Prostate gland (tissue), 2 donors: ENCODE measurements around the gene LZTS2. TPM values are rescaled to one million over a fixed set of nuclear protein-coding genes. Genes with fewer than 3 reads are reported as not detected.

Experiments used
- DNase-seq: peaks from one replicate; pipeline ENCODE4 v3.0.0-alpha.2; 2019; ENCODE audit warnings: low spot score
- H3K27ac ChIP-seq, 2 donors: fragments of 200-600 bp; sonication (generic); 2 replicates each; pipeline ENCODE4 v1.5.1; 2017 to 2019
- H3K27me3 ChIP-seq: fragments of 200-600 bp; sonication (generic); replicated peaks from 2 replicates; pipeline ENCODE4 v1.5.1; 2019; ENCODE audit not compliant: insufficient read depth
- H3K36me3 ChIP-seq, 2 donors: fragments of 200-600 bp; sonication (generic); 1 replicate in 1 of 2; 2 replicates in 1 of 2; pipeline versions ENCODE4 v1.5.1 to v1.8.1; 2017 to 2019
- H3K4me1 ChIP-seq: fragments of 200-600 bp; sonication (generic); replicated peaks from 2 replicates; pipeline ENCODE4 v1.5.1; 2019
- H3K4me3 ChIP-seq, 2 donors: fragments of 200-600 bp; sonication (generic); 2 replicates each; pipeline ENCODE4 v1.5.1; 2017 to 2019
- H3K9me3 ChIP-seq: fragments of 200-600 bp; sonication (generic); 2 replicates; pipeline ENCODE4 v1.5.1; 2017
- POLR2A ChIP-seq: fragments of 450-650 bp; IDR thresholded peaks from one replicate; pipeline ENCODE4 v1.6.1; 2016; ENCODE audit warnings: antibody characterized with exemption, mild to moderate bottlenecking
- POLR2AphosphoS5 ChIP-seq: sonication (generic); formaldehyde crosslinking; IDR thresholded peaks from one replicate; pipeline ENCODE4 v1.6.1; 2017; ENCODE audit warnings: antibody characterized with exemption
- WGBS: methylation state at CpG from one replicate; pipeline ENCODE4 v1.1.5; 2018; 5-methylcytosine and 5-hydroxymethylcytosine counted together
- intact Hi-C: fragments of 100-400 bp; cut with DNase I; formaldehyde crosslinking; loops from one replicate; pipeline ENCODE4 v1.14.2; 2022
- total RNA-seq, 2 donors: library from RNA; depleted of rRNA; stranded (reverse); fragments of >200 nt; gene quantifications; one replicate each; pipeline ENCODE4 v1.1.0, GENCODE V29; 2016
- TF ChIP-seq, protein P1 (sequence below), 4 experiments: fragments of 200-600 bp in 2 of 4; fragments of 450-650 bp in 2 of 4; sonication (generic) in 2 of 4; IDR thresholded peaks; 1 replicate in 3 of 4; 2 replicates in 1 of 4; pipeline ENCODE4 v1.5.1; 2016 to 2019; ENCODE audit warnings: antibody characterized with exemption in 4 of 4, mild to moderate bottlenecking in 2 of 4, moderate library complexity in 2 of 4

The LZTS2 gene
- total RNA-seq, 2 donors from 2014 or later: 108 to 189 TPM

DNA sequence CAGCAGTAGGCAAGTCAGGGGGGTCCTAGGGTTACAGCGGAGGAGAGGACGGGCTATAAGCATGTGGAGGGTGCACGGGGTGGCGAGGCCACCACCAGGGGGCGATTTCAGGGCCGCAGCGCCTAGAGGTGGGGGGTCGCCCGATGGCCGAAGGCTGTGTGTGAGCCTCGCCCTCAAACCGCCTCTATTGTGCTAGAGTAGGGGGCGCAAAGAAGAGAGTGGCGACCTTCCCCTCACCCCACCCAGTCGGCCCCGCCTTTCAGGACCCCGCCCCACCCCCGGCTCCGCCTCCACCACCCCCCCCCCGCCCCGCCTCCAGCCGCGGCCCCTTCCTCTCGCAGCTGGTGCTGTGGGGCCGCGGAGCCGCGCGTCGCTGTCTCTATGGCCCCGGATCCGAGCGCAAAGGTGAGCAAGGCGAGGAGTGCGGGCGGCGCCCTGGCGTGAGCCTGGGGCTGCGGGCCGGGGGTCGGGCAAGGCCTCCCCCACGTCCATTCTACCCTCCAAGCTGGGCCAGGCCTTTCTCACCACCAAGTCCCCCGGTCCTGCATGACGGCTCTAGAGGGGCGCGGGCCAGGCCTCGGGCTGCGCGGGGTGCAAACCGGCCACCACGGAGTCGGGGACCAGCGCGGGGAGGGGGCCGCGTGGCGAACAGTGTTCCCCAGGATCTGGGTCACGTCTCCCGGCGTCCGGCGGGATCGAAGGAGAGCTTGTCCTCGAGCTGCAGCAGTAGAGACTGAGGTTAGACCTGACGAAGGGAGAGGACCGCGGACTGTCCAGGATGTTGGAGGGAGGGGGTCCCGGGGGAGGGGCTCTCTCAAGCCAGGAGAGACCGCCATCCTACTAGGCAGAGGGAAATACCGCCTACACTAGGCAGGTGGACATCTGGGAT is 30.2 kb upstream of the LZTS2 start, which contains the start of gene SEMA4G:
Gene SEMA4G (plus strand): TSS at position 318 of the 889 bp plus-strand sequence. CDS start 3,409 bp downstream, outside the sequence.
- Histone ChIP-seq H3K27ac (peak within 1 kb of the TSS; percentile 58 to 69), H3K27me3 (no peaks in the 10 kb centered on the region), H3K4me3 (peak within 1 kb of the TSS; percentile 66 to 71), H3K36me3 (peaks cover 0 to 7% of the 10 kb centered on the region in 2 donors), H3K4me1 (peaks cover 13% of the 10 kb centered on the region), H3K9me3 (no peaks in the 10 kb centered on the region)
- 2% methylated on average over 66 of the region's 70 CpGs for WGBS
- TF ChIP-seq, protein P1, sequence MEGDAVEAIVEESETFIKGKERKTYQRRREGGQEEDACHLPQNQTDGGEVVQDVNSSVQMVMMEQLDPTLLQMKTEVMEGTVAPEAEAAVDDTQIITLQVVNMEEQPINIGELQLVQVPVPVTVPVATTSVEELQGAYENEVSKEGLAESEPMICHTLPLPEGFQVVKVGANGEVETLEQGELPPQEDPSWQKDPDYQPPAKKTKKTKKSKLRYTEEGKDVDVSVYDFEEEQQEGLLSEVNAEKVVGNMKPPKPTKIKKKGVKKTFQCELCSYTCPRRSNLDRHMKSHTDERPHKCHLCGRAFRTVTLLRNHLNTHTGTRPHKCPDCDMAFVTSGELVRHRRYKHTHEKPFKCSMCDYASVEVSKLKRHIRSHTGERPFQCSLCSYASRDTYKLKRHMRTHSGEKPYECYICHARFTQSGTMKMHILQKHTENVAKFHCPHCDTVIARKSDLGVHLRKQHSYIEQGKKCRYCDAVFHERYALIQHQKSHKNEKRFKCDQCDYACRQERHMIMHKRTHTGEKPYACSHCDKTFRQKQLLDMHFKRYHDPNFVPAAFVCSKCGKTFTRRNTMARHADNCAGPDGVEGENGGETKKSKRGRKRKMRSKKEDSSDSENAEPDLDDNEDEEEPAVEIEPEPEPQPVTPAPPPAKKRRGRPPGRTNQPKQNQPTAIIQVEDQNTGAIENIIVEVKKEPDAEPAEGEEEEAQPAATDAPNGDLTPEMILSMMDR (IDR thresholded peaks at IDR 0.05): peak; percentile 23 to 58 (median 52)
- no peak for TF ChIP-seq POLR2A
- peak; percentile 34 for DNase-seq
- intact Hi-C loops: no loop called here

DNA sequence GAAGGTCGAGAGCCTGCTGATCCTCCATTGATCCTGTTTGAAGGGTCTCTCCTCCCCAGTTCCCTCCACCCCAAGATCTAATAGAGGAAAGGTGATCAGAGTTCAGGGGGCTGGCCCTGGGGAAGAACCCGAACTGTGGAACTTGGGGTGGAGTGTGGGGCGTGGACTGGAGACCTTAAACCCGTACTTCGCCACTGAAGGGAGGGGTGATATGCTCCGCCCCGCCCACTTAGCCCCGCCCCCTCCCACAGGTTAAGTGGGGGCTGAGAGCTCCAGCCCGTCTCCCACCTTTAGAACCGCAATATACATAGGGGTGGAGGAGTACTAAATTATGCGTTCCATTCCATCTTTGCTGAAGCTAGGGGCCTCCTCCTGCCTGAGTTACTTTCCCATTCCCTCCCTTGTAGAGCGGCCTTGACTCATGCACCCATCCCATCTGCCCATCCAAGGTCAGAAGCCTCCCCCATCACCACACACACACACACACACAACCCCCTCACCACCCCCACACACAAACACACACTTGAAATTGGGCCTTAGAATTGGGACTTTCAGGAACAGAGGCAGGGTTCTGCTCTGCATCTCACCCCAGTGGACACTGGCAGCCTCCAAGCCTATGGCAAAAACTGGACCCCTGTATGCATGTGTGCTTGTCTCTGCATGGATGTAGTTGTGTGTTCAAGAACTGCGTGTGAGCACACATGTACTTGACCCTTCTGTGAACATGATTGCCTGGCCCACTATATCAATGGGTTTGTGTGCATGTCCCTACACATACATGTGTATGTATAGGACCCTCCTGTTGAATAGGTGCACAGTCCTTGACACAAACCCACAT is 29.3 kb upstream of the LZTS2 start:
- peaks cover 0 to 7% of the 10 kb centered on the region in 2 donors for H3K36me3 ChIP-seq
- DNase-seq: peak; percentile 46
- H3K4me3 ChIP-seq: peak overlapping the region; percentile 66 to 71
- no peaks in the 10 kb centered on the region for H3K9me3 ChIP-seq
- TF ChIP-seq POLR2AphosphoS5 (peak; percentile 9), POLR2A (no peak)
- TF ChIP-seq, protein P1 (IDR thresholded peaks at IDR 0.05): no peak
- no peaks in the 10 kb centered on the region for H3K27me3 ChIP-seq
- H3K4me1 ChIP-seq: peaks cover 13% of the 10 kb centered on the region
- intact Hi-C loops: no loop called here
- peak overlapping the region; percentile 58 to 69 for H3K27ac ChIP-seq
- 33% methylated on average over 13 of the region's 13 CpGs for WGBS

DNA sequence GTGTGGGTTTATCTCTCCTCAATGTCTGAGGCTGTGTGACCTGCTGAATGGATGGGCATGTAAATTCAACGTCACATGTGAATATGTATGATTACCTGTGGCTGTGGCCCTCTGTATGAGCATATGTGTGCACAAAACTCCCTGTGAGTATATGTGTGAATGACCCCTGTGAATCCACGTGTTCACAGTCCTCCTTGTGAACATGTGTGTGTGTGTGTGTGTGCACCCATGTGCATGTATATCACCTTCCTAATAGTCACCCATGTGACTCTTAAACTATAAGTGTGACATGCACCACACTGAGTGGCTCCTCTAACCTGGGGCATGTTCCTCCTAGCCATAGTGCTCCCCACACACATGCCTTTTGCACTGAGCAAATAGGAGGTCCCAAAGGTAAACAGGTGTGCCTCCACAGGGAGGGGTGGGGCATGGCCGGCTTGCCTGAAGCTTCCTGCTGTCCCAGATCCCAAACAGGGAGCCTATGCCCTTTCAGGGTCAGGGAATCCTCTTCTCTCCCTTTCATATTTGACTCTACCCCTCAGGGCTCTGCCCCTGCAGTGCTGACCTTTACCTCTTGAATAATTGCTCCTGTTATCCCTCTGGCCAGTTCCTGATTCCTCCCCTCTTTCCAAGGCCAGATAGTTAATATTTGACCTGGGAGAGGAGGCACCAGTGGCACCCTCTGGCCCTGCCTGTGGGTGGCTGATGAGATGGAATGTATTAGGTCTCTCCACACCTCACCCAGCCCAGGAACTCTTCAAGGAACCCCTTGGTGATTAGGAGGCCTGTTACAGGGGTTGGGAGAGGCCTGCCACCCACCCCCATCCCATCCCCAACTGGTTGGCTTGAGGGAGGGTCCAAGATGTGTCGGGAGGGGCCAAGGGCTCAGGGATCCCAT is 28.4 kb upstream of the LZTS2 start:
- no peak for DNase-seq

More for the DNA sequence above, 28.4 kb upstream of the LZTS2 start:
- H3K9me3 ChIP-seq: no peaks in the 10 kb centered on the region
- TF ChIP-seq, protein P1 (IDR thresholded peaks at IDR 0.05): no peak
- TF ChIP-seq POLR2A (no peak), POLR2AphosphoS5 (no peak)
- 65% methylated on average over 4 of the region's 4 CpGs for WGBS
- H3K36me3 ChIP-seq: peaks cover 0 to under 1% of the 10 kb centered on the region in 2 donors
- peak overlapping the region in 1 of 2 donors; percentile 66 for H3K4me3 ChIP-seq
- H3K27me3 ChIP-seq: no peaks in the 10 kb centered on the region
- H3K27ac ChIP-seq: no peak overlapping the region
- intact Hi-C loops: no loop called here
- peaks cover 13% of the 10 kb centered on the region for H3K4me1 ChIP-seq
